ENCODE data around the gene MED13L. TPM values are rescaled to one million over a fixed set of nuclear protein-coding genes. Genes with fewer than 3 reads are reported as not detected.

Gene MED13L
- total RNA-seq, 1 donor from 2014 or later = 147 TPM

- no peak overlapping the region for H3K27ac ChIP-seq
- no peaks in the 10 kb centered on the region for H3K9me3 ChIP-seq
- intact Hi-C loops (cut with DNase I) = no loop called here
- DNase-seq (no peak), ATAC-seq (no peak)
- peaks cover 8% of the 10 kb centered on the region for H3K4me1 ChIP-seq
- no peaks in the 10 kb centered on the region for H3K27me3 ChIP-seq
- no peak overlapping the region for H3K4me3 ChIP-seq
- TF ChIP-seq CTCF (IDR thresholded peaks at IDR 0.05) = no peak
- no peaks in the 10 kb centered on the region for H3K36me3 ChIP-seq
Measured at GRCh38 chr12:116297224-116297834, 19.8 kb upstream of the MED13L start.

- Histone ChIP-seq H3K9me3 (no peaks in the 10 kb centered on the region), H3K4me1 (peaks cover 8% of the 10 kb centered on the region), H3K36me3 (no peaks in the 10 kb centered on the region), H3K4me3 (no peak overlapping the region), H3K27ac (no peak overlapping the region), H3K27me3 (no peaks in the 10 kb centered on the region)
- TF ChIP-seq CTCF (IDR thresholded peaks at IDR 0.05) = no peak
- intact Hi-C loops (cut with DNase I) = no loop called here
- ATAC-seq = no peak
- DNase-seq = no peak
Measured at GRCh38 chr12:116295327-116296263, 18.1 kb upstream of the MED13L start.

- Histone ChIP-seq H3K4me1 (peaks cover 5% of the 10 kb centered on the region), H3K36me3 (no peaks in the 10 kb centered on the region), H3K27ac (no peak overlapping the region), H3K9me3 (no peaks in the 10 kb centered on the region), H3K27me3 (no peaks in the 10 kb centered on the region), H3K4me3 (no peak overlapping the region)
- intact Hi-C loops (cut with DNase I) = no loop called here
- no peak for TF ChIP-seq CTCF (IDR thresholded peaks at IDR 0.05)
- no peak for DNase-seq
- ATAC-seq = no peak
Measured at GRCh38 chr12:116294454-116295165, 17.1 kb upstream of the MED13L start.

GRCh38 chr12:116293687-116294453 lies 16.4 kb upstream of the MED13L start:
- no peaks in the 10 kb centered on the region for H3K27me3 ChIP-seq
- no peak overlapping the region for H3K4me3 ChIP-seq
- no peak for TF ChIP-seq CTCF (IDR thresholded peaks at IDR 0.05)
- intact Hi-C loops (cut with DNase I) = no loop called here
- H3K9me3 ChIP-seq = no peaks in the 10 kb centered on the region
- no peak overlapping the region for H3K27ac ChIP-seq
- DNase-seq = no peak
- H3K36me3 ChIP-seq = no peaks in the 10 kb centered on the region
- ATAC-seq = no peak
- no peaks in the 10 kb centered on the region for H3K4me1 ChIP-seq

GRCh38 chr12:116291218-116291617 lies 13.7 kb upstream of the MED13L start:
- DNase-seq = no peak
- Histone ChIP-seq H3K4me1 (no peaks in the 10 kb centered on the region), H3K36me3 (no peaks in the 10 kb centered on the region), H3K9me3 (no peaks in the 10 kb centered on the region), H3K27ac (no peak overlapping the region), H3K27me3 (no peaks in the 10 kb centered on the region), H3K4me3 (no peak overlapping the region)
- no peak for ATAC-seq
- intact Hi-C loops (cut with DNase I) = no loop called here
- no peak for TF ChIP-seq CTCF (IDR thresholded peaks at IDR 0.05)
